Astrocyte of the spinal cord (primary cell): ENCODE measurements around the gene INPP5A.
"Not testable (repeated sequence)": the region's sequence is repeated elsewhere in the genome, so short reads cannot be mapped to it uniquely, and the experiment has no call there.

Source experiments
- DNase-seq: peaks from one replicate; pipeline ENCODE4 v3.0.0; 2011; ENCODE audit warnings: low read depth, low spot score
- H3K4me3 ChIP-seq: 2 replicates; pipeline ENCODE4 v1.5.1; 2011; ENCODE audit warnings: low read depth, mild to moderate bottlenecking, low read length, moderate library complexity
- in situ Hi-C: cut with HindIII; loops from 2 replicates; pipeline ENCODE4 v1.10.0; 2017; ENCODE audit warnings: low sequenced_read_pairs
- TF ChIP-seq, protein P1 (sequence below): IDR thresholded peaks from 2 replicates; pipeline ENCODE4 v1.5.1; 2012; ENCODE audit warnings: low read depth, mild to moderate bottlenecking, low read length, inconsistent platforms

Gene INPP5A

DNA sequence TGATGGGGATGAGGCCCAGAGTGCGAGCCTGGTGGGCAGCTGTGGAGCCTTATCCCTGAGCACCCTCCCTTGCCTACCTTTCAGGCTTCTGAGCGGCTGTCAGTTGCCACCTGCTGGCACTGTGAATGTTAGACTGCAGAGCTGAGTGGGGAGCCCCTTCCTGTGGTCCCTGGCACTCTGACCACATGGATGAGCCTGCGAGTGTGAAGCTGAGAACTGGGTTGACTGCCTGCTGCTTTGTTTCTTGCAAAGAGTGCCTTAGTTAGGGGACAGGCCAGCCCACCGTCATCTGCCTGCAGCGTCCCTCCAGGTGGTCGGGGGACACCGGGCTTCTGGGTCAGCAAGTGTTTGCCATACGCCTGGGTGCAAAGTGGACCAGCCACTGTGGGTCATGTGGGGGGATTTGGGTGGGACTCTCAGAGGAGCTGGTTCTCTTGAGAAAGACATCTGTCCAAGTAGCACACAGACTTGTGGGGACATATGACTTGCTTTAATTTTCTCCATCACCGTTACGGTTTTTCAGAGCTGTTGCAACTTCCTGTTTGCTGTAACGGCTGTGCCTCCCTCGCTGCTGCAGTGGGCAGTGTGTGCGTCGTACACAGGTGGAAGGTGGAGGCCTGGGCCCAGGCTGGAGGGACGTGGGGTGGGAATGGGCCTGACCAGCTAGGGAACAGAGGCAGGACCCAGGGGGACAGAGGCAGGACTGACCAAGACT is 13.7 kb downstream of the INPP5A start:
- DNase-seq = no peak
- TF ChIP-seq, protein P1, sequence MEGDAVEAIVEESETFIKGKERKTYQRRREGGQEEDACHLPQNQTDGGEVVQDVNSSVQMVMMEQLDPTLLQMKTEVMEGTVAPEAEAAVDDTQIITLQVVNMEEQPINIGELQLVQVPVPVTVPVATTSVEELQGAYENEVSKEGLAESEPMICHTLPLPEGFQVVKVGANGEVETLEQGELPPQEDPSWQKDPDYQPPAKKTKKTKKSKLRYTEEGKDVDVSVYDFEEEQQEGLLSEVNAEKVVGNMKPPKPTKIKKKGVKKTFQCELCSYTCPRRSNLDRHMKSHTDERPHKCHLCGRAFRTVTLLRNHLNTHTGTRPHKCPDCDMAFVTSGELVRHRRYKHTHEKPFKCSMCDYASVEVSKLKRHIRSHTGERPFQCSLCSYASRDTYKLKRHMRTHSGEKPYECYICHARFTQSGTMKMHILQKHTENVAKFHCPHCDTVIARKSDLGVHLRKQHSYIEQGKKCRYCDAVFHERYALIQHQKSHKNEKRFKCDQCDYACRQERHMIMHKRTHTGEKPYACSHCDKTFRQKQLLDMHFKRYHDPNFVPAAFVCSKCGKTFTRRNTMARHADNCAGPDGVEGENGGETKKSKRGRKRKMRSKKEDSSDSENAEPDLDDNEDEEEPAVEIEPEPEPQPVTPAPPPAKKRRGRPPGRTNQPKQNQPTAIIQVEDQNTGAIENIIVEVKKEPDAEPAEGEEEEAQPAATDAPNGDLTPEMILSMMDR = no peak
- in situ Hi-C loops = no loop called here
- no peak overlapping the region for H3K4me3 ChIP-seq

GRCh38 chr10:132551808-132552130 is 14.2 kb downstream of the INPP5A start:
- in situ Hi-C loops = no loop called here
- DNase-seq = no peak
- no peak overlapping the region for H3K4me3 ChIP-seq

GRCh38 chr10:132552635-132553034 is 15.0 kb downstream of the INPP5A start:
- H3K4me3 ChIP-seq, DNase-seq, in situ Hi-C loops: not testable (repeated sequence)

More at GRCh38 chr10:132551808-132552130, 14.2 kb downstream of the INPP5A start:
- TF ChIP-seq, protein P1 = no peak

DNA sequence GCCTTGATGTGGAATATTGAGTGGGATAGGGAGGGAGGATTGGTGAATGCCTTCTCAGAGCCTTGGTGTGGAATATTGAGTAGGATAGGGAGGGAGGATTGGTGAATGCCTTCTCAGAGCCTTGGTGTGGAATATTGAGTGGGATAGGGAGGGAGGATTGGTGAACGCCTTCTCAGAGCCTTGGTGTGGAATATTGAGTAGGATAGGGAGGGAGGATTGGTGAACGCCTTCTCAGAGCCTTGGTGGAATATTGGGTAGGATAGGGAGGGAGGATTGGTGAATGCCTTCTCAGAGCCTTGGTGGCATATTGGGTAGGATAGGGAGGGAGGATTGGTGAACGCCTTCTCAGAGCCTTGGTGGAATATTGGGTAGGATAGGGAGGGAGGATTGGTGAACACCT is 16.0 kb downstream of the INPP5A start:
- H3K4me3 ChIP-seq, DNase-seq, in situ Hi-C loops: not testable (repeated sequence)

DNA sequence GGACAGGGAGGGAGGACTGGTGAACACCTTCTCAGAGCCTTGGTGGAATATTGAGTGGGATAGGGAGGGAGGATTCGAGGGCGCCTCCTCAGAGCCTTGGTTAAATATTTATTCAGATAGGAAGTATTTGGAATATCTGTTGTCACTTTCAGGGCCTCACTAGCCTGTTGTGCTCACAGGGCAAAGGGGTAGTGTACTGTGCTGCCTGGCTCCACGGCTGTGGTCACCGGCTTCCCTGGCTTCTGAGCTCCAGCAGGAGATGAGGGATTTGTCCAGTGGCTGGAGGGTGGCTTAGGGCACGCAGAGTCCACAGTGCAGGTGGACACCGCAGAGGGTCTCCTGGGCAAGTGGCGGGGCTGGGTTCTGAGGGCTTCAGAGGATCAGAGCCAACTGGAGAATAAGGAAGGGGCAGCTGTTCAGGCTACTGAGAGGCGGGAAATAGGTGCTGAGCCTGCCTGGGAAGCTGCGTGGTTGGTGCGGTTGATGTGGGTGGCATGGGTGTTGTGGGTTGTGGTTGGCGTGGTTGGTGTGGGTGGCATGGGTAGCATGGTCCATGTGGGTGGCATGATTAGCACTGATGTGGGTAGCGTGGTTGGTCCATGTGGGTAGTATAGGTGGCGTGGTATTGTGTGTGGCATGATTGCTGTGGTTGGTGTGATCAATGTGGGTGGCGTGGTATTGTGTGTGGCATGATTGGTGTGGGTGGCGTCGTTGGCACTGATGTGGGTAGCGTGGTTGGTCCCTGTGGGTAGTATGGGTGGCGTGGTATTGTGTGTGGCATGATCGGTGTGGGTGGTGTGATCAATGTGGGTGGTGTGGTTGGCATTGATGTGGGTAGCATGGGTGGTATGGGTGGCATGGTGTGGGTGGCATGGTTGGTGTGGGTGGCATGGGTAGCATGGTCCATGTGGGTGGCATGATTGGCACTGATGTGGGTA is 16.7 kb downstream of the INPP5A start:
- no peak overlapping the region for H3K4me3 ChIP-seq
- no peak for DNase-seq
- TF ChIP-seq, protein P1 = no peak
- in situ Hi-C loops = no loop called here

GRCh38 chr10:132554991-132555647 is 17.5 kb downstream of the INPP5A start:
- TF ChIP-seq, protein P1 = no peak
- in situ Hi-C loops = no loop called here
- no peak for DNase-seq
- no peak overlapping the region for H3K4me3 ChIP-seq

DNA sequence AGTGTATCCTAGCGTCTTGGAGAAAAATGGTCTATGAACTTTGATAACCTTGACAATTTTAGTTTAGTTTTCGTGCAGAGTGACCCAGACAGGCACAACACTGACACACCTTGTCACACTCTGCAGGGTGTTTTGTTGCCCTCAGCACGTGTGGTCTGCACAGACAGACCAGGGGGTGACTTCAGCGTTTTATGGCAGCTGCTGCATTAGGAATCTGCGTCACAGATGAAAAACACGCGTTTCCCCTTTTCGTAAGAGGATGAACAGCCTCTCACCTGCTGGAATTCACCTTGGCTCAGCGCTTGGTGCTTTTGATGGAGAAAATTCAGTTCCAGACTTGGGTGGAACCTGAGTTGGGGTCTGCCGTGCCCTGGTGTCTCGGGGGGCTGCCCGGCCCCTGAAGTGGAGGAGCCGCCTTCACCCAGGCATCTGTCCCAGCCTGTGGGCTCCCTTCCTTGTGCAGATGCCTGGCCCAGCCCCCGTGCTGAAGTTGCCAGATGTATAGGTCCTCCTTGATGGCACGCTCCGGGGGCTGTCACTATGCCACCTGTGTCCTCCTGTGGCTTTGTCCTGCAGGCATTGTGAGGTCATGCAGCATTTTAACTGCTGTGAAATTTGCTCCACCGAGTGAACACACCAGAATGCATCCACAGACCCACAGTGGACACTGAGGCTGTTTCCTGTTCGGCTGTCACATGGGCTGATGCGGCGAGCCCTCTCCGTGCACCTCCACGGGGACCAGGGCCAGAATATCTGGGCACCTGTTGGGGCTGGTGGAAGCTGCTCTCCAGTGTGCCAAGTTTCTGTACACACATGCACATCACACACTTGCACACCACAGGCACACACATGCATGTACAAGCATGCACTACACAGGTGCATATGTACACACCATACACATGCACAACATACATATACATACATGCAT is 18.3 kb downstream of the INPP5A start:
- DNase-seq = no peak
- TF ChIP-seq, protein P1 = no peak
- H3K4me3 ChIP-seq = no peak overlapping the region
- in situ Hi-C loops = no loop called here
